Tibial nerve (tissue), 4 donors: ENCODE data around the gene BNC2. TPM values are rescaled to one million over a fixed set of nuclear protein-coding genes. Genes with fewer than 3 reads are reported as not detected.

ENCODE experiments used
- DNase-seq, 2 donors: peaks; one replicate each; pipeline ENCODE4 v3.0.0-alpha.2; 2019; ENCODE audit warnings: low spot score in 2 of 2
- H3K27ac ChIP-seq, 4 donors: fragments of 200-600 bp; sonication (generic) in 3 of 4; one replicate each; pipeline ENCODE4 v1.5.1; 2017 to 2019; ENCODE audit warnings: mild to moderate bottlenecking in 1 of 4
- H3K27me3 ChIP-seq, 2 donors: fragments of 200-600 bp; sonication (generic) in 1 of 2; one replicate each; pipeline versions ENCODE4 v1.5.1 to v1.6.0; 2017 to 2019
- H3K36me3 ChIP-seq, 3 donors: fragments of 200-600 bp; sonication (generic); one replicate each; pipeline ENCODE4 v1.5.1; 2018 to 2019
- H3K4me1 ChIP-seq, 4 donors: fragments of 200-600 bp; sonication (generic) in 3 of 4; one replicate each; pipeline ENCODE4 v1.5.1; 2017 to 2019
- H3K4me3 ChIP-seq, 4 donors: fragments of 200-600 bp; sonication (generic) in 3 of 4; one replicate each; pipeline ENCODE4 v1.5.1; 2017 to 2019; ENCODE audit warnings: mild to moderate bottlenecking in 1 of 4, moderate library complexity in 1 of 4
- H3K9me3 ChIP-seq, 4 donors: fragments of 200-600 bp; sonication (generic) in 3 of 4; one replicate each; pipeline ENCODE4 v1.5.1; 2017 to 2019
- EP300 ChIP-seq, 2 donors: sonication (generic); formaldehyde crosslinking; IDR thresholded peaks; one replicate each; pipeline ENCODE4 v1.6.1; 2017; ENCODE audit warnings: antibody characterized with exemption in 2 of 2, mild to moderate bottlenecking in 1 of 2
- POLR2A ChIP-seq, 2 donors: fragments of 450-650 bp; IDR thresholded peaks; one replicate each; pipeline ENCODE4 v1.6.1; 2017; ENCODE audit warnings: antibody characterized with exemption in 2 of 2, mild to moderate bottlenecking in 2 of 2, moderate library complexity in 2 of 2
- WGBS, 2 donors: methylation state at CpG; one replicate each; pipeline ENCODE4 v1.1.5; 2018; 5-methylcytosine and 5-hydroxymethylcytosine counted together
- total RNA-seq, 4 donors: library from RNA; depleted of rRNA; stranded (reverse); fragments of >200 nt; gene quantifications; one replicate each; pipeline ENCODE4 v1.1.0, GENCODE V29; 2016
- TF ChIP-seq, protein P1 (sequence below), 5 experiments: fragments of 200-600 bp in 3 of 5; fragments of 450-650 bp in 2 of 5; sonication (generic) in 3 of 5; IDR thresholded peaks; one replicate each; pipeline ENCODE4 v1.5.1; 2016 to 2019; ENCODE audit warnings: antibody characterized with exemption in 5 of 5, mild to moderate bottlenecking in 3 of 5, moderate library complexity in 2 of 5

Gene BNC2
- total RNA-seq, 4 donors from 2014 or later = 69.9 to 89.6 (median 88.4) TPM

DNA sequence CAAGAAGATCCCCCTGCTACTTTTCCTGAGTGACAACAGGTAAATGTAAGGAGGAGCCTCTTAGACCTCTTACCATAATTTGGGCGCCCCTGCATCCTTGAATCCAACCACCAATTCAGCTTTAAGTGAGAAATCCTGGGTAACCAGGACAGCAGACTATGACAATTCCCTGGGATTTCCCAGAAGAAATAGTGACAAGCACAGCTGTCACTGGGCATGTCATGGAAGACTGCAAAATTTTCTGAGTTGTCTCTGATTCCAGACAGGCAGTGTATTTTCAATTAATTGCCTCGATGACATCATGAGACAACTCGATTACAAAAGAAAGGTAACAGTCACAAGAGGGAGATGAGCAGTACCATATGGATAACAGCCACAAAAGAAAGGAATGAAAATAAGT is 256.9 kb downstream of the BNC2 start:
- peaks cover 0 to 14% (median 0%) of the 10 kb centered on the region in 4 donors for H3K4me1 ChIP-seq
- no peak for DNase-seq
- no peak for TF ChIP-seq POLR2A (IDR thresholded peaks at IDR 0.05)
- TF ChIP-seq EP300 (IDR thresholded peaks at IDR 0.05) = no peak
- TF ChIP-seq, protein P1, sequence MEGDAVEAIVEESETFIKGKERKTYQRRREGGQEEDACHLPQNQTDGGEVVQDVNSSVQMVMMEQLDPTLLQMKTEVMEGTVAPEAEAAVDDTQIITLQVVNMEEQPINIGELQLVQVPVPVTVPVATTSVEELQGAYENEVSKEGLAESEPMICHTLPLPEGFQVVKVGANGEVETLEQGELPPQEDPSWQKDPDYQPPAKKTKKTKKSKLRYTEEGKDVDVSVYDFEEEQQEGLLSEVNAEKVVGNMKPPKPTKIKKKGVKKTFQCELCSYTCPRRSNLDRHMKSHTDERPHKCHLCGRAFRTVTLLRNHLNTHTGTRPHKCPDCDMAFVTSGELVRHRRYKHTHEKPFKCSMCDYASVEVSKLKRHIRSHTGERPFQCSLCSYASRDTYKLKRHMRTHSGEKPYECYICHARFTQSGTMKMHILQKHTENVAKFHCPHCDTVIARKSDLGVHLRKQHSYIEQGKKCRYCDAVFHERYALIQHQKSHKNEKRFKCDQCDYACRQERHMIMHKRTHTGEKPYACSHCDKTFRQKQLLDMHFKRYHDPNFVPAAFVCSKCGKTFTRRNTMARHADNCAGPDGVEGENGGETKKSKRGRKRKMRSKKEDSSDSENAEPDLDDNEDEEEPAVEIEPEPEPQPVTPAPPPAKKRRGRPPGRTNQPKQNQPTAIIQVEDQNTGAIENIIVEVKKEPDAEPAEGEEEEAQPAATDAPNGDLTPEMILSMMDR (IDR thresholded peaks at IDR 0.05) = no peak
- no peaks in the 10 kb centered on the region for H3K36me3 ChIP-seq
- WGBS, 2 donors = 62 to 72% methylated on average over 3 of the region's 3 CpGs
- H3K27me3 ChIP-seq = no peaks in the 10 kb centered on the region
- no peaks in the 10 kb centered on the region for H3K9me3 ChIP-seq
- H3K4me3 ChIP-seq = no peak overlapping the region
- H3K27ac ChIP-seq = no peak overlapping the region

DNA sequence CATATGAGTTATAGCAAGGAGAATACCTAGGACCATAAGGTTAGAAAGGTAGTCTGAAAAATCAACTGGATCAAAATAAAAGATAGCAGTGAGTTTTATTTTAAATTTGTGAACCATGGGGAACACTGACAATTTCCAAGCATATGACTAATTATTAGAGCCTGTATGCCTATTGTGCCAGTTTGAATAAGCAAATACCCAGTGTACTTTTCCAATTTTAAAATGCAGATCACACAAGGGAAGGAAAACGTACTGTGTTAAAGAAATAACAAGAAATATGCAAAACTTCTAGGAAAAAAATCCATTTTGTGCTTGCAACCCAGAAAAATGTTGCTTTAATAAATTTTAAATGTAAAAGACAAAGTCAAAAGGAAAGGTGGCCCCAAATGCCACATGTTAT is 257.4 kb downstream of the BNC2 start:
- peaks cover 0 to 9% (median 0%) of the 10 kb centered on the region in 4 donors for H3K4me1 ChIP-seq
- no peak for DNase-seq
- H3K27me3 ChIP-seq = no peaks in the 10 kb centered on the region
- 57 to 75% methylated on average over 1 of the region's 1 CpG for WGBS, 2 donors
- no peak overlapping the region for H3K27ac ChIP-seq
- H3K36me3 ChIP-seq = no peaks in the 10 kb centered on the region
- no peak for TF ChIP-seq POLR2A (IDR thresholded peaks at IDR 0.05)
- no peaks in the 10 kb centered on the region for H3K9me3 ChIP-seq
- no peak overlapping the region for H3K4me3 ChIP-seq

DNA sequence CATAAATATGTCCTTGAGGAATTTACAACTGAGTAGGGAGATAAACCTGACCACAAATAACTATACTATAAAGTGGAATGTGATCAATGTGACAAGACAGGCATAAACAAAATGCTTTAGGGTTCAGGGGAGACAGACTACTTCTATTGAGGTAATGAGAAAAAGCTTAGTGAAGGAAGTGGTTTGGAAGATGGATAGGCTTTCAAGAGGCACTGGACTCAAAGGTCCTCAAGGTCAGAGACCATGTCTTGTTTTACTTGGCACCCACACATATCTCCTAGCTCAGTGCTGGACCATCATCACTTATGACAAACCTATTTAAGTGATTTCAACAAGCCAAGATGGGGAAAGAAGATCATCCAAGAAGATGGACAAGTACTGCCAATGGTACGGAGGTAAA is 257.8 kb downstream of the BNC2 start:
- Histone ChIP-seq H3K36me3 (no peaks in the 10 kb centered on the region), H3K4me1 (peaks cover 0 to 6% (median 0%) of the 10 kb centered on the region in 4 donors), H3K27ac (no peak overlapping the region), H3K27me3 (no peaks in the 10 kb centered on the region), H3K9me3 (no peaks in the 10 kb centered on the region), H3K4me3 (no peak overlapping the region)
- TF ChIP-seq POLR2A (IDR thresholded peaks at IDR 0.05) (no peak), EP300 (IDR thresholded peaks at IDR 0.05) (no peak)
- TF ChIP-seq, protein P1 (IDR thresholded peaks at IDR 0.05) = no peak
- WGBS, 2 donors = 85 to 87% methylated on average over 1 of the region's 1 CpG
- no peak for DNase-seq

DNA sequence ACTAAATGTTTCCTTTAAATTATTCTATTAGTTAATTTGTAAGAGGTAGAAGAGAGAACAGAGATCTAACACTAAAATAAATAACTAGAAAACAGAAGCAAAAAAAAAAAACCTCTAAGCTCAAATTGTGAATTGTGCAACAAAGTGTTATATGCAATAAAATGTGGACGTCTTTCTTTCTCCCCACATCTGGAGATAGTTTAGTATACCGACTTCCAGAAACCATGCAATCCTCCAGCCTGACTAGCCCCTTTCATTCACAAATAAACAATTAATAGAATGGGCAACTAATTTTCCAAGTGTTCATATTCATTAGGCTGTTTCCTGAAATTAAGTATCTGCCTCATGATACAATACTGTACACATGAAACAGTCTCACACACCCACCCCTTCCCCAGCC is 258.5 kb downstream of the BNC2 start:
- WGBS, 2 donors = 23 to 27% methylated on average over 2 of the region's 2 CpGs
- Histone ChIP-seq H3K4me1 (peaks cover 0 to 6% (median 0%) of the 10 kb centered on the region in 4 donors), H3K9me3 (no peaks in the 10 kb centered on the region), H3K27me3 (no peaks in the 10 kb centered on the region), H3K4me3 (no peak overlapping the region), H3K27ac (no peak overlapping the region), H3K36me3 (no peaks in the 10 kb centered on the region)
- TF ChIP-seq, protein P1 (IDR thresholded peaks at IDR 0.05) = no peak
- TF ChIP-seq POLR2A (IDR thresholded peaks at IDR 0.05) = no peak
- peak in 1 of 2 donors; percentile 27 for TF ChIP-seq EP300 (IDR thresholded peaks at IDR 0.05)
- DNase-seq = no peak

DNA sequence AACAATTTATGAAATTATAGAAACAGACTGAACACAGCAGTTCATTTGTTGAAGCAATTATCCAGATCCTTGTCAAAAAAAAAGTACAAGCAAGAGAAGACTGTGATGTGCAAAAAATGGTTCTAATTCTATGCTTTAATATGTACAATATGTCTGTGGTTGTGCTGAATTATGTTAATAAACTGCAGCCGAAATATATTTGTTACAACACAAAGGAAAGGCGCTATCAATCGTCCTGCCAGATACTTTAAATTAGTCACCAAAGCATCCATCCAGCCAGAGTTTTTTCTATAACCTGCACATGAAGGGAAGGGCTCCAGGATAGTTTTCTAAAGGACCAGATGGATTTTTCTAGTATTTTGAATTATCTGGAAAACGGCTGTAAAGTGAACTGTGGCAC is 259.5 kb downstream of the BNC2 start:
- TF ChIP-seq EP300 (IDR thresholded peaks at IDR 0.05) (no peak), POLR2A (IDR thresholded peaks at IDR 0.05) (no peak)
- TF ChIP-seq, protein P1 (IDR thresholded peaks at IDR 0.05) = no peak
- Histone ChIP-seq H3K4me1 (peaks cover 0 to 6% (median 0%) of the 10 kb centered on the region in 4 donors), H3K27me3 (no peaks in the 10 kb centered on the region), H3K36me3 (no peaks in the 10 kb centered on the region), H3K4me3 (no peak overlapping the region), H3K27ac (no peak overlapping the region), H3K9me3 (no peaks in the 10 kb centered on the region)
- WGBS, 2 donors = 57 to 59% methylated on average over 4 of the region's 4 CpGs
- DNase-seq = no peak

DNA sequence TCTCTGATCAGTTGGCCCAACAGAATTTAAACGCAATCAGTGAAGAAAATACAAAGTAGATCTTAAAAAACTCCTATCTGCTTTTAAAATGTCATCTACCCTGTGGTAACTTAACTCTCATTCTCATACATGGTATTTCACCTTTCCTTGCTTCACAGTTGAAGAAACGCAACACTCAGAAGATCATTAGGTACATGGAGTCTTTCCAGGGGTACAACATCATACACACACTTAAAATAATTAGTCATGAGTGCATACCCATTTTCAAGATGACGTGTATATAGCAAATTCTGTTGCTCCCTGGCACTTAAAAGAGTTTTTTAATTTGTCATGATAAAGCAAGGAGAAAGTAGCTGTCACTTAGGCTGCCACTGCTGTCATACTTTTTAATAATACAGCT is 259.9 kb downstream of the BNC2 start:
- H3K9me3 ChIP-seq = no peaks in the 10 kb centered on the region
- 57 to 76% methylated on average over 3 of the region's 3 CpGs for WGBS, 2 donors
- H3K4me3 ChIP-seq = no peak overlapping the region
- peaks cover 0 to 6% (median 0%) of the 10 kb centered on the region in 4 donors for H3K4me1 ChIP-seq
- no peaks in the 10 kb centered on the region for H3K27me3 ChIP-seq
- H3K27ac ChIP-seq = no peak overlapping the region
- no peak for DNase-seq
- TF ChIP-seq POLR2A (IDR thresholded peaks at IDR 0.05) = no peak
- TF ChIP-seq EP300 (IDR thresholded peaks at IDR 0.05) = no peak
- TF ChIP-seq, protein P1 (IDR thresholded peaks at IDR 0.05) = no peak
- no peaks in the 10 kb centered on the region for H3K36me3 ChIP-seq
